ENCODE measurements around the gene KCNT2. TPM values are rescaled to one million over a fixed set of nuclear protein-coding genes. Genes with fewer than 3 reads are reported as not detected.

The KCNT2 gene
- total RNA-seq, 2 experiments from 2014 or later, result not detected

Small RNAs within 50 kb of the gene (microRNA-seq; reads per million reads assigned to microRNA genes)
- not detected for gene MIR4735 (ENCODE audit: borderline microRNAs expressed, borderline replicate concordance)

Other genes starting within 250 kb of the KCNT2 start
- not detected for gene CFH, start 43.6 kb upstream of the KCNT2 start, total RNA-seq
- not detected for gene CFHR3, start 166.4 kb upstream of the KCNT2 start, total RNA-seq
- not detected for gene CFHR1, start 211.3 kb upstream of the KCNT2 start, total RNA-seq